ENCODE data around the gene SUPT5H.

Gene SUPT5H

DNA sequence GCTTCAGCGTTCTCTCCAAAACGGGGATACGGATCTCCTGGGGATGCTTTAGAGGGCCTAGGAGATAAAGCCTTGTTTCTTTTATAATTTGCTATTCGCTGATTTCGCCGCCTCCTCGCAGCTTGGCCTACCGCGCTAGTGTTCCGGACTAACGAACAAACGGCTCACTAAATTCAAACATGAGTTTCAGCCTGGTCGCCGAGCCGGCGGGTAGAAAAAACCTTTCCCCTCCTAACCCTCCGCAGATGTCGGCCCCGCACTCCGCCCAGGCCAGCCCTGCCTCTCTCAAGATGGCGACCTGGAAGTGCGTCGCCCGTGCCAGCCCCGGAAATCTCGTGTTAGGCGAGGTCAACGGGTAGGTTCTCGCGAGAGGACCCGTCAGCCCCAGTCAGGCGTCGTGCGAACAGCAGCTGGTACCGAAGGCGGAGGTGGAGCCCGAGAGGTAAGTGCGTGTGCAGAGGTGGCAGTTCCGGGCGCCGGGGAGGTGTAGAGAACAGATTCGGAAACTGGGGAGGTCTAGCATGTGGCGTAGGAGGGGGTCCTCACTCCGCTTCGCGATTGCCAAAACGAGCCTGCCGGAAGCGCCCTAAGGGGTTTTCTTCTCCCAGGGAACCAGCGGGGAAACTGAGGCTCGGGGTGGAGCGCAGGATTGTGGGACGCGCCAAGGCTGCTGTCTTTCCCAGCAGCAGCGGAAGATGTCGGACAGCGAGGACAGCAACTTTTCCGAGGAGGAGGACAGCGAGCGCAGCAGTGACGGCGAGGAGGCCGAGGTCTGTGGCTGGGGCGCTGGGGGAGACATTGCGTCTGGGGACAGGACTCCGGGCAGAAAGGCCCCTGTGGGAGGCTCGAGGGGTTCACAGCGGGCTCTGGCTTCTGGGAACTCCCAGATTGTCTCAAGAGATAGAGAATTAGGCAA is at the start of gene SUPT5H:
Gene SUPT5H (plus strand): TSS at position 387 of the 916 bp plus-strand sequence. CDS start 309 bp downstream, at position 696.
- peak; percentile 99 for DNase-seq (ENCODE audit: low read depth)
- TF ChIP-seq, protein P1, sequence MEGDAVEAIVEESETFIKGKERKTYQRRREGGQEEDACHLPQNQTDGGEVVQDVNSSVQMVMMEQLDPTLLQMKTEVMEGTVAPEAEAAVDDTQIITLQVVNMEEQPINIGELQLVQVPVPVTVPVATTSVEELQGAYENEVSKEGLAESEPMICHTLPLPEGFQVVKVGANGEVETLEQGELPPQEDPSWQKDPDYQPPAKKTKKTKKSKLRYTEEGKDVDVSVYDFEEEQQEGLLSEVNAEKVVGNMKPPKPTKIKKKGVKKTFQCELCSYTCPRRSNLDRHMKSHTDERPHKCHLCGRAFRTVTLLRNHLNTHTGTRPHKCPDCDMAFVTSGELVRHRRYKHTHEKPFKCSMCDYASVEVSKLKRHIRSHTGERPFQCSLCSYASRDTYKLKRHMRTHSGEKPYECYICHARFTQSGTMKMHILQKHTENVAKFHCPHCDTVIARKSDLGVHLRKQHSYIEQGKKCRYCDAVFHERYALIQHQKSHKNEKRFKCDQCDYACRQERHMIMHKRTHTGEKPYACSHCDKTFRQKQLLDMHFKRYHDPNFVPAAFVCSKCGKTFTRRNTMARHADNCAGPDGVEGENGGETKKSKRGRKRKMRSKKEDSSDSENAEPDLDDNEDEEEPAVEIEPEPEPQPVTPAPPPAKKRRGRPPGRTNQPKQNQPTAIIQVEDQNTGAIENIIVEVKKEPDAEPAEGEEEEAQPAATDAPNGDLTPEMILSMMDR (IDR thresholded peaks at IDR 0.05; ENCODE audit: insufficient read depth, low read depth, low read length, missing control alignments) = no peak
- peak within 1 kb of the TSS; percentile 97 for H3K4me3 ChIP-seq (ENCODE audit: low read length)

DNA sequence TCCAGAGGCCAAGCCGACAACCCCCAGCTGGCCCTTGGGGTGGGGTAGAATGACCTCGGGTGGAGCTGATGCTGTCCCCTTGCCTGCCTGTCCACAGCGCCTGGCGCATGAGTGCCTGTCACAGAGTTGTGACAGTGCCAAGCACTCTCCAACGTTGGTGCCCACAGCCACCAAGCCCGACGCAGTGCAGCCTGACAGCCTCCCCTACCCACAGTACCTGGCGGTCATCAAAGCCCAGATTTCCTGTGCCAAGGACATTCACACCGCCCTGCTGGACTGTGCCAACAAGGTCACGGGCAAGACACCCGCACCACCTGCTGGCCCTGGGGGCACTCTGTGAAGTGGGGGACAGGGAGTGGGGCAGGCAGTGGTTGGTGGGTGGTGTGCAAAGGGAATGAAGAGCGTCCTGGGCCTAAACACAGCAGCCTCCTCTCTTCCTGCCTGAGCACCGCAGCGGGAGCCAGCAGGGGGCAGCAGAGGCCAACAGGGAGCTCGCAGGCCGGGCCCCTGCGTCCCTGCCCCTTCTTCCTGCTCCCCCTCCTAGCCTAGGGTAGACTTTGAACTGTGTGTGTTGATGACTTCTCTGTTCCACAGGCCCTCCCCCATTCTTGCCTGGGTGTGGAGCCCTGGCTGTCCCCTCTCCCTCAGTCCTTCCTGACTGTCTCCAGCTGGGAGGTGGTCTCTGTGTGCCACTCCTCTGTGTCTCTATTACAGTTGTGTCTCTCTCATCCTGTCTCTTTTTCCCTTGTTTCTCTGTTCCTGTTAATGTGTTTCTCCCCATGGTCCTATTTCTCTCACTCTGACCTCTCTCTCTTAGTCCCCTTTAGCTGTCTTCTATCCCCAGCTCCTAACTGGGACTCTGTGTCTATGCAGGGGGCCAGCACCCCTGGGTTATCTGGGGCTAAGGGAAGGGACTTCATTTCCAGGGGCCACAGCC is 47.8 kb upstream of the SUPT5H start:
- TF ChIP-seq, protein P1 (IDR thresholded peaks at IDR 0.05; ENCODE audit: insufficient read depth, low read depth, low read length, missing control alignments) = peak; percentile 92
- peak overlapping the region; percentile 1 for H3K4me3 ChIP-seq (ENCODE audit: low read length)
- peak; percentile 90 for DNase-seq (ENCODE audit: low read depth)

DNA sequence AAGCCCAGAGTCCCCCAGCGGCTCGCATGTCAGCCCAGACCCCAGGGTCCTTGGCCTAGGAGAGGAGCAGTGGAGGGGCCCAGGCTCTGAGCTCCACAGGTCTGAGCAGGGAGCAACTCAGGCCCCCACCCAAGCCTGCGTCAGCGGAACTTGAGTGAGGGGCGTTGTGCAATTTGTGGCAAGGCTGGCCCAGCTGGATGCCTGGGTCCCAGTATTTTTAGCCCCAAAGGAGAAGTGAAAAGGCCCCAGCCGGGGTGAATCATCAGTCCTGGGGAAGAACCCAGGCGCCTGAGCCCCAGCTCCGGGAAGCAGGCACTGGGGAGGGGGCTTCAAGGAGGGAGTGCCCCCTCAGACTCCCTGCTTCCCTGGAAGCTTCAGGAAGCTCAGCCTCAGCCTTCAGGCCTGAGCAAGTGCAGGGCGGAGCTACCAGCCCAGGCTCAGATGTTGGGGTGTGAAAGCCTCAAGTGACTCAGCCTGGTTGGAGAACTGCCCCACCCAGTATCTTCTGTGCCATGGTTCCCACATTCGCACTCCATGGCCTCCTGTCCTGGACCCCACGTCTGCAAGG is 47.0 kb upstream of the SUPT5H start:
- TF ChIP-seq, protein P1 (IDR thresholded peaks at IDR 0.05; ENCODE audit: insufficient read depth, low read depth, low read length, missing control alignments) = no peak
- peak; percentile 95 for DNase-seq (ENCODE audit: low read depth)
- H3K4me3 ChIP-seq (ENCODE audit: low read length) = no peak overlapping the region

DNA sequence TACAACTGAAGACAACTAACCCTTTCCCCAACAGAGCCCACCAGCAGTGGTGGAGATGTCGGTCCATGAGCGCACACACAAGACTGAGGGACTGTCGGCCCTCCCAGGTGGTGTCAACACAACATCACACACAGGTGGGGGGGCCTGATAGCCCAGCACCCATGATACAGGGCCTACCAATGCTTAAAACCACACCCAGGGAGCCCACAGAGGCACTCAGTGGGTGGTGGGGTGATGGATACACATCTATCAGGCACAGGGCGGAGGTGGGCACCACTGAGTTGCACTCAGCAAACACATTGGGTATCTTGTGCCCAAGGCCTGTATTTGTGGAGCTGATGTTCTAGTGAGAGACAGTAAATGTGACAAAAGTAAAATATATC is 45.7 kb upstream of the SUPT5H start:
- no peak overlapping the region for H3K4me3 ChIP-seq (ENCODE audit: low read length)
- TF ChIP-seq, protein P1 (IDR thresholded peaks at IDR 0.05; ENCODE audit: insufficient read depth, low read depth, low read length, missing control alignments) = no peak
- DNase-seq (ENCODE audit: low read depth) = no peak

DNA sequence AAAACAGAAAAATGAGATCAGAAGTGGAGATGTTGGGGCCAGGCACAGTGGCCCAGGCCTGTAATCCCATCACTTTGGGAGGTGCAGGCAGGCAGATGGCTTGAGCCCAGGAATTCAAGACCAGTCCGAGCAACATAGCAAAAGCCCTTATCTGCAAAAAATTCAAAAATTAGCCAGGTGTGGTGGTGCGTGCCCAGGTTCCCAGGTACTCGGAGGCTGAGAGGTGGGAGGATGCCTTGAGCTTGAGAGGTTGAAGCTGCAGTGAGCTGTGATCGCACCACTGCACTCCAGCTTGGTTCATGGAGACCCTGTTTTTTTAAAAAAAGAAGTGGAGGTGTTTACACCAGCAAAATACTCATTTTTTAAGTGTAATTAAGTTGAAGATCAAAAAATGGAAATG is 45.3 kb upstream of the SUPT5H start:
- no peak overlapping the region for H3K4me3 ChIP-seq (ENCODE audit: low read length)
- TF ChIP-seq, protein P1 (IDR thresholded peaks at IDR 0.05; ENCODE audit: insufficient read depth, low read depth, low read length, missing control alignments) = no peak
- no peak for DNase-seq (ENCODE audit: low read depth)

DNA sequence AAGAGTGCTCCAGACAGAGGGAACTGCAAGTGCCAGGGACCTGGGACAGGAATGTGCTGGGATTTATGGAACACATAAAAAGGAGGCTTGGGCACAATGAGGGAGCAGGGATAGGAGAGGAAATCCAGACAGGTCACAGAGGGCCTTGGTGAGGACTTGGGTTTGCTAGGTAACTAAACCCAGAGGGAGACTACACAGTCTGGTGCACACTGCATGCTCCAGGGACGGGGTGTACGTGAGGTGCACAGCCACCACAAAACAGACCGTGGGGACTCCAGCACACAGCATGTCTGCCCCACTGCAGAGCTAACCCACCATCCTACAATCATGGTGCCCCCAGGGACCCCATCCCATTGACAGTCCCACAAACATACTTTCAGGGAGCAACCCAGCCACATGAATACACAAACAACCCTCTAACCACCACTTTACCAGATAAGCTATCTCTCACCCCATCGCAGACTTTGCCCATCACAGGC is 44.3 kb upstream of the SUPT5H start:
- H3K4me3 ChIP-seq (ENCODE audit: low read length) = no peak overlapping the region
- TF ChIP-seq, protein P1 (IDR thresholded peaks at IDR 0.05; ENCODE audit: insufficient read depth, low read depth, low read length, missing control alignments) = no peak
- no peak for DNase-seq (ENCODE audit: low read depth)
